ENCODE results near the gene TBC1D9B. TPM values are rescaled to one million over a fixed set of nuclear protein-coding genes. Genes with fewer than 3 reads are reported as not detected.

Gene TBC1D9B
- total RNA-seq, 1 experiment from 2014 or later: 70.9 TPM

- no peak for TF ChIP-seq JAZF1 (CRISPR knock-in tag; IDR thresholded peaks at IDR 0.05)
- TF ChIP-seq SMAD3 (CRISPR knock-in tag; IDR thresholded peaks at IDR 0.05; ENCODE audit: borderline replicate concordance): peak; percentile 6; the same call in 1 of the 2 replicates
- 0 out of 2 replicates have a peak, but pooled peaks have one; percentile 59 for TF ChIP-seq PREB (CRISPR knock-in tag; IDR thresholded peaks at IDR 0.05; ENCODE audit: borderline replicate concordance)
- no peak for TF ChIP-seq ATF2 (CRISPR knock-in tag; IDR thresholded peaks at IDR 0.05; ENCODE audit: borderline replicate concordance, low read depth)
- TF ChIP-seq CBFB (CRISPR knock-in tag; IDR thresholded peaks at IDR 0.05; ENCODE audit: low read depth): 0 out of 2 replicates have a peak, but pooled peaks have one; percentile 67
- no peak for TF ChIP-seq ZSCAN18 (CRISPR knock-in tag; IDR thresholded peaks at IDR 0.05)
- no peak for TF ChIP-seq STAT6 (CRISPR knock-in tag; conservative IDR thresholded peaks at IDR 0.05; ENCODE audit: low read depth)
- TF ChIP-seq NR1H2 (CRISPR knock-in tag; IDR thresholded peaks at IDR 0.05): no peak
- no peak for TF ChIP-seq CDX4 (CRISPR knock-in tag; IDR thresholded peaks at IDR 0.05; ENCODE audit: borderline replicate concordance)
- TF ChIP-seq USF1 (CRISPR knock-in tag; IDR thresholded peaks at IDR 0.05): peak; percentile 51; the same call in 1 of the 2 replicates
- no peak for TF ChIP-seq SMAD4 (CRISPR knock-in tag; IDR thresholded peaks at IDR 0.05)
- TF ChIP-seq PRDM15 (CRISPR knock-in tag; IDR thresholded peaks at IDR 0.05): no peak
- no peak for TF ChIP-seq EMX1 (CRISPR knock-in tag; IDR thresholded peaks at IDR 0.05)
- TF ChIP-seq RELA (CRISPR knock-in tag; IDR thresholded peaks at IDR 0.05; ENCODE audit: borderline replicate concordance): no peak
- TF ChIP-seq ESRRA (CRISPR knock-in tag; IDR thresholded peaks at IDR 0.05; ENCODE audit: borderline replicate concordance): 0 out of 2 replicates have a peak, but pooled peaks have one; percentile 58
- no peak; the same call in 1 of the 2 replicates for TF ChIP-seq ETV6 (CRISPR knock-in tag; IDR thresholded peaks at IDR 0.05)
- TF ChIP-seq E2F4 (CRISPR knock-in tag; IDR thresholded peaks at IDR 0.05; ENCODE audit: borderline replicate concordance, low read depth): 0 out of 2 replicates have a peak, but pooled peaks have one; percentile 31
- peak; percentile 36; the same call in 1 of the 2 replicates for TF ChIP-seq CREM (CRISPR knock-in tag; IDR thresholded peaks at IDR 0.05)
- TF ChIP-seq MLX (CRISPR knock-in tag; IDR thresholded peaks at IDR 0.05): no peak
These were observed 87.0 kb downstream of the TBC1D9B start, which contains the start of gene SQSTM1 (continued) for GRCh38 chr5:179820483-179821297.
